HG02571 (cell line): ENCODE measurements around the gene TEX101.
"Not testable (repeated sequence)": the region's sequence is repeated elsewhere in the genome, so short reads cannot be mapped to it uniquely, and the experiment has no call there.

Experiments
- ATAC-seq: cut with Tn5 transposase; IDR thresholded peaks from one replicate; pipeline ENCODE4 v1.9.1; 2021; ENCODE audit warnings: mild to moderate bottlenecking, moderate library complexity; ENCODE audit not compliant: unreplicated experiment

TEX101 gene

GRCh38 chr19:43414554-43414953 lies at the start of gene TEX101:
TSS of gene TEX101 (plus strand) at chr19:43414890. CDS start at chr19:43415920, 1,030 bp downstream.
- no peak for ATAC-seq

GRCh38 chr19:43365677-43366076 lies 49.0 kb upstream of the TEX101 start:
- ATAC-seq, result not testable (repeated sequence)

GRCh38 chr19:43367822-43368221 lies 46.9 kb upstream of the TEX101 start:
- ATAC-seq, result no peak

GRCh38 chr19:43368897-43369296 lies 45.8 kb upstream of the TEX101 start:
- not testable (repeated sequence) for ATAC-seq

GRCh38 chr19:43371909-43372308 lies 42.8 kb upstream of the TEX101 start:
- no peak for ATAC-seq

- ATAC-seq, result no peak
These were observed 42.2 kb upstream of the TEX101 start for GRCh38 chr19:43372462-43372861.

GRCh38 chr19:43377624-43378023 lies 37.1 kb upstream of the TEX101 start:
- ATAC-seq, result not testable (repeated sequence)

- ATAC-seq, result no peak
These were observed 34.7 kb upstream of the TEX101 start for GRCh38 chr19:43380008-43380407.

GRCh38 chr19:43380771-43381386 lies 33.8 kb upstream of the TEX101 start:
- ATAC-seq, result no peak

- ATAC-seq, result not testable (repeated sequence)
These were observed 32.0 kb upstream of the TEX101 start for GRCh38 chr19:43382586-43383216.

- not testable (repeated sequence) for ATAC-seq
These were observed 31.4 kb upstream of the TEX101 start for GRCh38 chr19:43383254-43383653.

- ATAC-seq, result not testable (repeated sequence)
These were observed 30.9 kb upstream of the TEX101 start for GRCh38 chr19:43383759-43384158.

GRCh38 chr19:43390903-43391551 lies 23.7 kb upstream of the TEX101 start:
- ATAC-seq, result not testable (repeated sequence)

GRCh38 chr19:43391552-43391935 lies 23.1 kb upstream of the TEX101 start:
- not testable (repeated sequence) for ATAC-seq

GRCh38 chr19:43393501-43393900 lies 21.2 kb upstream of the TEX101 start:
- ATAC-seq, result not testable (repeated sequence)

GRCh38 chr19:43395561-43395960 lies 19.1 kb upstream of the TEX101 start:
- ATAC-seq, result no peak

- no peak for ATAC-seq
These were observed 8.4 kb upstream of the TEX101 start for GRCh38 chr19:43406297-43406696.

GRCh38 chr19:43407416-43408005 lies 7.2 kb upstream of the TEX101 start:
- no peak for ATAC-seq

- ATAC-seq, result no peak
These were observed 6.6 kb upstream of the TEX101 start for GRCh38 chr19:43408043-43408442.

GRCh38 chr19:43409415-43409814 lies 5.3 kb upstream of the TEX101 start:
- no peak for ATAC-seq

- no peak for ATAC-seq
These were observed 2.2 kb upstream of the TEX101 start for GRCh38 chr19:43412441-43412840.
